ENCODE data around the gene DBN1.
"Not testable (repeated sequence)": the region's sequence is repeated elsewhere in the genome, so short reads cannot be mapped to it uniquely, and the experiment has no call there.

DBN1 gene

DNA sequence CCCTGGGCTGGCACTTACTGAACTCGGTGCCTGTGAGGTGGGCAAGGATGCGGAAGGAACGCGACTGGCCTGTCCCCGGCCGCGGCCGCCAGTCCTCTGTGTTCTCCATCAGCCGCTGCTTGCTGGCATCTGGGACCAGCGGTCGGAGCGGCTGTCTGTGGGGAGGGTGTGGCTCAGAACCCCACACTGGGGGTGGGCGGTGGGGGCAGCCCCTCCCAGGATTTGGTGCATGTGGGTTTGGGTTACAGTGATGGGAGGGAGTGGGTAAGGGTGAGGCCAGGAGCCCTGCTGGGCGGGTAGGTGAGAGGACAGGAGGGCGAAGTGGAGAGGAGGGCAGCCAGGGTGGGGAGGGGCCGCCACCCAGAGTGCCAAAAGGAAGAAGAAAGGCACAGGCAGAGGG, 17.6 kb upstream of the DBN1 start:
- no peak for DNase-seq

DNA sequence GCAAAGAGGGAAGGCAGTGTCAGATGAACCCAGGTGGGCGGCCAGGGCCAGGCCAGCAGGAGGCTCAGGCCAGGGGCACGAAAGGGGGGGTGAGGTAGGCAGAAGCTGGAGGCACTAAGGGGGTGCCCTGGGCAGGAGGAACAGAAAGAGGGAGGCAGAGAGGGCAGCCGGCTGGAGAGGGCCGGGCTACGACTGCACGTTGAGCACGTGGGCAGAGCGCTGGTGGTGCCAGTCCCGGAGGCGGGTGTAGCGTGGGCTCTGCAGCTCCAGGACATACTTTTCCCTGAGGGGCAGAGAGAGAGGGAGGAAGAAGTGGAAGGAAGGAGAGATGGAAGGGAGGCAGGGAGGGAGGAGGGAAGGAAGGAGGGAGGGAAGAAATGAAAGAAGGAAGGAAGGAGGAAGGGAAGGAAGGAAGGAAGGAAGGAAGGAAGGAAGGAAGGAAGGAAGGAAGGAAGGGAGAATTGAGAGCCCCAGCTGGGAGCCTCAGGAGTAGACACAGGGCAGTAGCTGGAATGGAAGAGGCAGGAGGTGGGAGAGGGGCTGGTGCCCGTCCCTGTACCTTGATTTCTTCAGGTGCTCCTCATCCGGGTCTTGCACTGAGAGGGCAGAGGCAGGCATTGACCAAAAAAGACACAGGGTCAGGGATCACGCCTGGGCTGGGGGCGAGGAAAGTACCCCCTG, 17.0 kb upstream of the DBN1 start:
- DNase-seq: no peak

DNA sequence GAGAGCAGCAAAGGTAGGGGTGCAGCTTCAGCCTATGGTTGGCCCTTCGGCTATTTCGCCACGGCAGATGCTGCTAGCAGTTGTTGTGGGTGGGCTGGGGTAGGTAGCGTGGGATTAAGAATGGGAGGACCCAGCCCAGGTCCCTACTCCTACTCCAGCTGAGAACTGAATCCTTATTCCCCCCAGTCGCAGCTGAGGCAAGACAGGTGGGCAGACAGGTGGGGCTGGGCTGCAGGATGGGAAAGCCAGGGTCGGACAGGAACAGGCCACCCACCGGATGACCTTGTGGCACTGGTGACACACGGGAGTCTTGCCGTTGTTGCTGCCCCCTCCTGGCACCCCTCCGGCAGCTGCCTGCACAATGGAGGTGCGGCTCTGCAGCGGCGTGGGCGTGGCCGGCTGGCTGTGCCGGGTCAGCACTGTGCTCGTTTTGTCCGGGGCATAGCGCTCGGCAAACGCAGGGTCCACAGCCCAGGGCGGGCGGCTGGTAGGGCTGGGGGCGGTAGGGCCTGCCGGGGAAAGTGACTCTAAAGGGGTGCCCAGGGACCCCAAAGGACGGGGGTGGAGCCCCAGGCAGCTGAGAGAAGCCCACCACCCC, 15.8 kb upstream of the DBN1 start:
- no peak for DNase-seq

DNA sequence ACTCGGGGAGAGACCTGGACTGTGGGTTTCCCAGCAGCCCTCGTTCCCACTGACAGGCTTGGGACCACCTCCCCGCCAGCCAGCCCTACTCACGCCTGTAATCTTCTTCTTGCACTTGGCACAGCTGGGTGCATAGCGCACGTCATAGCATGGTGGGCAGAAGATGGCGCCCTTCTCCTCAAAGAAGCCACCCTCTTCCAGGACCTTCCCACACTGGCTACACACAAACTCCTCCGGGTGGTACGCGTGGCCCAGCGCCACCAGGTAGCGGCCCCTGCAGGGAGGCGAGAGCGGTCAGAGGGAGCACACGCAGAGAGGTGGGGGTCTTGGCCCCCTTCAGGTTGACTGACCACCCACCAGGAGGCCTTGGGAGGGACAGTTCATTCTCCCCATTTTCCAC, 14.5 kb upstream of the DBN1 start:
- no peak for DNase-seq

DNA sequence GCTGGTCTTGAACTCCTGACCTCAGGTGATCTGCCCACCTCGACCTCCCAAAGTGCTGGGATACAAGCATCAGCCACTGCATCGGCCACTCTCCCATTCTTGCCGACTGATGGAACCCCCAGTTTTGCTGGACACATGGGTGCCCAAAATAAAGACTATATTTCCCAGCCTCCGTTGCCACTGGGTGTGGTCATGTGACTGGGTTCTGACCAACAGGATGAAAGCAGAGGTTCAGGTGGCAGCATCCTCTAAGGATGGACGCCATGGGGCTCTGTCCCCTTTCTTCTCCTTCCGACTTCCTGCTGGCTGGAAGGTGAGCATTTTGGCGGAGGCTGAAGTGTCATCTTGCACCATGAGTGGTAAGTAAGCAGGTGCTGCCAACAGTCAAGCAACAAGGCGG, 13.7 kb upstream of the DBN1 start:
- no peak for DNase-seq

DNA sequence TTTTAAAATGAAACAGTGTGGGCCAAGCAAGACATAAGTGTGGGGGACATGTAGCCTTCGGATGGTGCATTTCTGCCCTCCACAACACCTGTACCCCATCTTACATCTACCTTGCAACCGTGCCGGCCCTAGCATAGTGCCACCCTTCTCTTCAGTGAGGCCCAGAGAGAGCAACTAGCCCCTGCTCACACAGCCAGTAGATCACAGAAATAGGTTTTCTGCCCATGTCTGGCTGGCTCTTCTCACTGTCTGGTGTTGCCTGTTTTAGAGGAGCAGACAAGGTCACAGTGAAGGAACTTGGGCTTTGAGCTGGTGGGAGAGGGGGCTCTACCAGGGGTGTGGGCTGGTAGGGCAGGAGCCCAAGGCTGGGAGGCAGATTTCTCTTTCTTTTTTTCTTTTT, 12.8 kb upstream of the DBN1 start:
- no peak for DNase-seq

DNA sequence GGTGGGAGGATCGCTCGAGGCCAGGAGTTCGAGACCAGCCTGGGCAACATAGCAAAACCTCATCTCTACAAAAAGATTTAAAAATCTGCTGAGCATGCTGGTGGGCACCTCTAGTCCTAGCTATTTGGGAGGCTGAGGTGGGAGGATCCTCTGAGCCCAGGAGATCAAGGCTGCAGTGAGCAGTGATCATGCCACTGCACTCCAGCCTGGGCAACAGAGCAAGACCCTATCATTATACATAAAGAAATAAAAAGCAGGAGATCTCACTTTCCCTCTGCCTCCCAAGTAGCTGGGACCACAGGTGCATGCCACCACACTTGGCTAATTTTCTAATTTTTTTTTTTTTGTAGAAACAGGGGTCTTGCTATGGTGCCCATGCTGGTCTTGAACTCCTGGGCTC, 12.3 kb upstream of the DBN1 start:
- DNase-seq: not testable (repeated sequence)

DNA sequence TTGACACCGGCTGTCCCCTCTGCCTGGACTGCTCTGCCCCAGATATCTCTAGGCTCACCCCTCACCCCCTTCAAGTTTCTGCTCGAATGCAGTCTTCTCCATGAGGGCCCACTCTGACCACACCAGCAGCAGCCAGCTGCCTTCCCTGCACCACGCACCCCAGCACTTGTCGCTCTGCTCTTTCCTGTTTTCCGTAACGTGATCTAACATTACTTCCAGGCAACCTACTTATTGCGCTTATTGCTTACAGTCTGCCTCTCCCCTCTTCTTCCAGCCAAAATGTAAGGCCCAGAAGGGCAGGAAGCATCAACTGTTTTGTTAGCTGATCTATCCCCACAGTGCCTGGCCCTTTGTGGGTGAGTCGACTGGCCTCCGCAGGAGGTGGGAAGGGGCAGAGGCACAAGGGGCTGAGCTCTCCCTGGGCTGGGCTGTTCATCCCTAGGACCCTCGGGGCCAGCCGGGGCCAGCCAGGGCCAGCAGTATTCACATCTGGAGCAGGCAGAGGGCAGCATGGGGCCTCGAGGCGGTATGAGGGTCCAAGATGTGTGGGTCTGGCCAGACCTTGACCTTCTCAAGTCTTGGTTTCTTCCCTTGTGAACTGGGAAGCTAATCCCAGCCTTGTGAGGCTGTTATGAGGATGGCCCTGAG, 11.6 kb upstream of the DBN1 start:
- DNase-seq: no peak

DNA sequence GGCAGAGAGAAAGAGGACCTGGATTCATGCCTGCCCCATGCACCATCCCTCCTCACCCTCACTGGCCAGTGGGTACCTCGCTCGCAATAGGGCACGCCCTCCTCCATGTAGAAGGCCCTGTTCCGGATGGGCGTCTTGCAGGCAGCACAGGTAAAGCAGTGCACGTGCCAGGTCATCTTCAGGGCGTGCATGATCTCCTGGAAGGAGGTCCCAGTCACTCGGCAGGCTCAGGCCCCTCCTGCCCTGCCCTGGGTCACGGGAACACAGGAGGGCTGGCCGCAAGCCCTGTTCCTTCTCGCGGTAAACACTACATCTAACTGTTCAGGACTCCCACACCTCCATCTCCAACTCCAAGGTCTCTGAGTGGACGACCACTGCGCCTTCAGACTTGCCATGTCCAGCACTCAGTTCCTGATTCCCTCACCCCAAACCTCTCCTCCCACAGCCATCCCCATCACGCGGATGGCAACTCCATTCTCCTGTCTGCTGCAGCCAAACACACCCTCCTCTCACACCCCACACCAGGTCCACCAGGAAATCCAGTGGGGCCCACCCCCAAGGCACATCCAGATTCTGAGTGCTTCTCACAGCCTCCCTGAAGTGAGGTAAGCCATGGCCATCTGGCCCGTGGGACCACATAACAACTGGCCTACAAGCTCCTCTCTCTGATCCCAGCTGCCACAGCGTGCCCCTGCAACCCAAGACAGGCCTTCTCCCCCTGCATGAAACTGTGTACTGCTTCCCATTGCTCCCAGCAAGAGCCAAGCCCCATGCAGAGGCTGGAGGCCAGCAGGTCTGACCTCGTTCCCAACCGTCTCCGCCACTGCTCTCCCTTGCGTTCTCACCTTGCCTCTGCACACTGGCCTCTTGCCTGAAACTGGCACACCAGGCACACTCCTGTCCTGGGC, 10.8 kb upstream of the DBN1 start:
- DNase-seq: no peak

DNA sequence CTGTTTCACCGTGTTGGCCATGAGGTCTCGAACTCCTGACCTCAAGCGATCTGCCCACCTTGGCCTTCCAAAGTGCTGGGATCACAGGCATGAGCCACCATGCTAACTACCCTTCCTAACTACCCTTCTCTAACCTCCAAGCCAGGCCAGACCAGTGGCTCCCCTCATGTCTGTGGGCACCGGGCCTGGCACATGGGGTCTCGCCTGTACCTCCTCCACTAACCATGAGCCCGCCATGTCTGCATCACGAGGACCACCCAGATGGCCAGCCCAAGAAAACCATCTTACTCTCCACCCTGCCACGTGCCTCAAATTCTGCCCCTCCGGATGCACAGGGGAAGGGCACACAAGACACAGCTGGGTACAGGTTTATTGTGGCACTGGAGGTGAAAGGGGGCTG, 9.6 kb upstream of the DBN1 start:
- DNase-seq: no peak

DNA sequence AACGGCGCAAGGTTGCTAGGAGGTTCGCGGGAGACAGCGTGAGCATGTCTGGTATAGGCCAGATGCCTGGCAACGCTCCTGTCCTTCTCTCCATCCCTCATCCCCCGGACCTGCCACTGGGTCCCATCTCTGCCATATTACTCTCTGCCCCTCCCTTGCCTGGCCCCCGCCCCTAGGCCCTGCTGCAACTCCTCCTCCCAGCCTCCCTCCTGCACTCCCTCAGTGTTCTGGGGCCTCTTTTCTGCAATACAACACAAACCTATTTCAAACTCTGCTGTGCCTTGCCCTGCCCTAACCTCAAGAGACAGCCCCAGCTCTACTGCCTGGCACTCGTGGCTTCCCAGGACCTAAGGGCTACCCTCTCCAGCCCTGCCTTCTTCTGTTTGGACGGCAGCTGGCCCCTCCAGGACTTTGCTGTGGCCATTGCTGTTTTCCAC, 8.9 kb upstream of the DBN1 start:
- DNase-seq: no peak

DNA sequence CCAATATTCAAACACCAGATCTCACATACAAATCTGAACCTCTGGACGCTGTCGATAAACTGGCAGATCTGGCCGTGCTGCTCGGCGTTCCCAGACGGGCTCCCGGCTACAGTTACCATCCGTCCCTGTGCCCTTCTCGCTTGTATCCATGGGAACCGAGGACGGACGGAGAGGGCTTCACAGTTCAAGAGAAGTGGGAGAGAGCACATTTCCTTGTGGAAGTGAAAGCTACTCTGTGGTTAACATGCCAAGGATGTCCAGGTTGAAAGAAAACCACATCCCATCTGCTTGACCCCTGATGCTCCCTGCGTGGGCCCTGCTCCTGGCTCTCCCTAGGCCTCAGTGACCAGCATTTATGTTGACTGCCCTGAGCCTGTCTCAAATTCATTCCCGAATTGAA, 6.3 kb upstream of the DBN1 start:
- no peak for DNase-seq

DNA sequence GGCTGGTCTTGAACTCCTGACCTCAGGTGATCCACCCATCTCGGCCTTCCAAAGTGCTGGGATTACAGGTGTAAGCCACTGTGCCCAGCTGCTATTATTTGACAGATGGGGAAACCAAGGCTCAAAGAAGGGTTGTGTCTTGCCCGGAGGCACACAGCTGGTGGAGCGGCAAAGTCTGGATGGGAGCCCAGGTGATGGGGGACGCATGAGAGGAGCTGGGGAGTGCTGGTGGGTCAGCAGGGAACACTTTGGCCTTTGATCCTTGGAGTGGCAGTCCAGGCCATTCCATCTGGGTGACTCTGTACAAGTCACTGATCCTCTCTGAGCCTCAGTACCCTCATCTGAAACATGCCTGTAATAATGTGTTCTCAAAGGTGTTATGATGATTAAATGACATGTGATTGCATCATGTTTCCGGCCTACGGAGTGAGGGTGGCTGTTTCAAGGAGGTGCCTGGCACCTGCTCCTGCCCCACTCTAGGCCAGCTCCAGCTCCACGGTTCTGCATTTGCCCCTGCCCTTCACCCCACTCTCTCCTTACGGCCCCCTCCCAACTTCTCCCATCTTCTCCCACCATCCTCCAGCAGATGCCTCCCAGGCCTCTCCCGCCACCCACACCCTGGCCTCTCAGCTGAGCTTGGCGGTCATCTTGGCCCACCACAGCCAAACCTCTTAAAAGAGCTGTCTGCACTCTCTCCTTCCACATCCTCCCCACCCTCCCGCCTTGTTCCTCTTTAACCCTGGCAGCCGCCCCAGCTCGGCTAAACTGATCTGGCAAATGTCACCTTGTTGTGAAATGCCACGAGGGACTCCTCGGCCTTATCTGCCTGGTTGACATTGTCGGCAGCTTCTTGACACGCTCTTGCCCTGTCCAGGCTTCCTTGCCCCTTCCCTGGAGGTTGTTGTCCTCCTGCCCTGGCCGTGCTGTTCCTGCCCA, 5.5 kb upstream of the DBN1 start:
- no peak for DNase-seq

DNA sequence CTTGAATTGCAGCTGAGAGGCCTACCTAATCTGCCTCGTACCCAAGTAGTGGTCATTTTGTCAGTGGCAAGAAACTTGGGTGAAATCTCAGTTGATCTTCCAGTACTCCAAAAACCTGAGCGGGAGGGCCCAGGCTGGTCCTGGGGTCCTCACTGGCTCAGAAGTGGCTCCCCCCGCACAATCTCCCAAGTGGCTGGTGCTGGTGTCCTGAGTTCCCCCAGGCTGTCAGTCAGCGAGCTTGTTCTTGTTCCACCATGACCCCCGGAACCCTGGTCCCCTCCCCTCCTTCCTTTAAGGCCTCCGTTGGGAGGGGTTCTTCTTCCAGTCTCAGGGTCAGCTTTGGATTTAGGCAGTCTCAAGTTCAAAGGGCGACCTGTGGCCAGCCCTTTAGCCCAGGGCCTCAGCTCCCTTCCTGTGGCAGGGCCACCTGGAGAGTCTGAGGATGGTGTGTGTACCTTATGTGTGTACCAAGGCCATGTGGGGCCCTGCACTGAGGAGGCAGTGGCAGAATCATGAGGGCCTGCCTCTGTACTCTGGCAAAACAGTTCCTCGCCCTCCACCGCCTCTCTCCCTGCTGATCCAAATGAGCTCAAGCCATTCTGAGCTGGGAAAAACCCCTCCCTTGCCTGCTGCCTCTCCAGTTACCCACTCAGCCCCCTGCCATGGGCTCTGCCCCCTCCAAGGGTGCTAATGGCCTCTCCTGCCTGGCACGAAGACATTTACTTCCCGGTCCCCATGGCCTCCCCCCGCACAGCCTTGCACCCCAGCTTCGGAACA, 4.5 kb upstream of the DBN1 start:
- DNase-seq: no peak

DNA sequence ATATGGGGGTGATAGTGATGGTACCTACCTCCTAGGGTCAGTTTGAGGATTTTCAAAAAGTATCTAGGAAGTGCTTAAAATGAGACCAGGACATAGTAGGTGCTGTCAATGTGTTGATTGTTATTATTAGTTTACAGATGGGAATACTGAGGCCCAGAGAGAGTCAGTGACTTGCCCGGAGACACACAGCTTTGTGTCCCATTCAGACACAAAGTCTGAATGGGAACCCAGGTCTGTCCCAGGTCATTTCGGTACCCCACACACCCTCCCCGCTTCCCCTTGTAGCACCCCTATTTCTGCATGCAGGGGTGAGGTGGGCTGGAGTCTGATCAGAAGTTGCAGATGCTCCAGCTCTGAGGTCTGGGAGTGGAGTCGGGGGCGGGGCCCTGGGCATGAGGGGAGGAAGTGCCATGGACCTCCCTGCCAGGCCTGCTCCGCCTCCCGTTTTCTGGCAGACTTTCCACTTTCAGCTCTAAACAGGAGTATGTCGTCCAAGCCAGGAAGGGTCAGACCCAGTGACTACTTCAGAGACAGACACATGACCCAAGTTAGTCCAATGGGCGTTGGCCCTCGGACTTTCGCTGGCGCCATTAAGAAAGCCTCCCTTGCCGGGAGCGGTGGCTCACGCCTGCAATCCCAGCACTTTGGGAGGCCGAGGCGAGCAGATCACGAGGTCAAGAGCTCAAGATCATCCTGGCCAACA, 3.2 kb upstream of the DBN1 start:
- no peak for DNase-seq

DNA sequence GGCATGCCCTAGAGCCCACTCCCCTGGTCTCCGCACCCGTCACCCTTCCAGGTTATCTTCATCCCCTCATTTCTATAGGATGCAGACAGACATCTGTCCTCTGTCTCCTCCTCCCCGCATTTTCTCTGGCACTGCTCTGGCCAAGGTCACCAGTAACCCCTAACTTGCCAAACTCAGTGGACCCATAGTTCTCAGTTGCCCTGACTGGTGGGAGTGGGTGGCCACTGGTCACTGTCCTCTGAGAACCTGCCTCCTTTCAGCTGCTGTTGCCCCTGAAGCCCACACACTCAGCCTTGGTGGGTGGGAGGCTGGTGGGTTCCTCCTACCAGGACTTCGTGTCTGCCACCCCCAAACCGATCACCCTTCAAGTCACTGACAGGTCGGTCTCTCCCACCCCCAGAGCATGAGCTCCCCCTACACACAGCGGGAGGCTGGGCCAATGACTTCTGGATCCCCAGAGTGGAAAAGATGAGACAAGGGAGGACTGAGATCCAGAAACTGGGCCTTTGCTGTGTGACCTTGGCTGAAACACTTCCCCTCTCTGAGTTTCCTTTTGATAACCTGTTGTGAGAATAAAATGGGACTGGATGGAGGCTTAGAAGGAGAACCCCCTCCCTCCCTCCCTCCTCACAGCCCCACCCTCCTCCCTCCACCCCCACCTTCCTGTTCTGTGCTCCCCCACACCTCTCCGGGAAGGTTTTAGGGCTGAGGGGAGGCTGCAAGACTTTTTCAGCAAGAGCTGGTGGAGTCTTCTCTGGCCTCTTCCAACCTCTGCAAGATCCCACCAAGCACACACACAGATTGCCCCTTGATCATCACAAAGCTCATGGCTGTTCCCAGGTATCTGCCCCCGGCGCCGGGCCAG, 2.4 kb upstream of the DBN1 start:
- DNase-seq: no peak

DNA sequence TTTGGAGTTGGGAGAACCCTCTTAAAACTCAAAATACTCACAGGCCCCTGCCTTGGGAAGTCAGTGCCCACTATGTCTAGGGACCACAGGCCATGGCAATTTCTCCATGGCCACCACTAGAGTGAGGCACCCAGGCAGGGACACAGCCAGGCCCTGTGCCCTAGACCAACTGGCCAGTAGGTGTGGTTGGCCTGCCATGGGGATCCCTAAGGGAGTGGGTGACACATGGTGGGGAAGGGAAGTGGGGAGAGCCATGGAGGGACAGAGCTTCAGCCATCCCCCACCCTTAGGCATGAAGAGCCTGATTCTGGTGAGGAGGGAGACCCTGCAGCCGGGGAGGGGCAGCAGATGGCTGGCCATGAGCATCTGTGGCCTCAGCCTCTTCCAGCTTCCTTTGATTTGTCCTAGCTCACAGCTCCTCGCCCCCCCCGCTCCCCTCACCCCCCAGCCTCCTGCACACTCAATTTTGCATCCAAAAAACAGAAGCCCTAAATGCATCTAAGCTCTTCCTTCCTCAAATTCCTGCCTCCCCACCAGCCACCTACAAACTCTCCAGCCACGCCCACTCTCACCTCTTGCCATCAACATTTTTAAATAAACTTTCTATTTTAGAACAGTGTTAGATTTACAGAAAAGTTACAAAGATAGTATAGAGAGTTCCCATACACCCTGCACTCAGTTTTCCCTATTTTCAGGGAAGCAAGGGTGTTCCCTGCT, 1.6 kb upstream of the DBN1 start:
- DNase-seq: no peak

DNA sequence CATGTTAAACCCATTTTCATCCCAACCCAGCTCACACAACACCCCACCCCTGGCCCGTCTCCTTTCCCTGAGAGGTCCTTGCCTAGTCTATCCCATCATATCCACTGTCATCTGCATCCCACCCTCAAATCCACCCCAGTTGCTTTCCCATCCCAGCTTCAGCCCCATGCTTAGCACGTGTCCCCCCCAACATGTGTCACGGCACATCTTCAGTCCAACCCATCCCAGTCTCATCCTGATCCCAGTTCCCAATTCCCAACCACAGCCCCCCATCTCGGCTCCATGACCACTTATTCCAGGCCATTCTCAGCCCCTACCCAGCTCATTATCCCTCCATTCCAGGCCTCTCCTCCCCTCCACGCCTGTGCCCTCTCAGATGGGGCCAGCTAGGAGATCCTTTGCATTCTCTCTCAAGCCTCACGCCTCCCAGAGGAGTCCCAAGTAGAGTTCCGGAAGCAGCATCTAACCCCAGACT, 605 bp upstream of the DBN1 start:
- DNase-seq: no peak

Measured in cerebellar nuclear complex (tissue), 1 donor.